Measurements from ENCODE around the gene TMEM161A. TPM values are rescaled to one million over a fixed set of nuclear protein-coding genes. Genes with fewer than 3 reads are reported as not detected.

Gene TMEM161A
- total RNA-seq, 2 donors from 2014 or later: 56.1 to 66.6 TPM

DNA sequence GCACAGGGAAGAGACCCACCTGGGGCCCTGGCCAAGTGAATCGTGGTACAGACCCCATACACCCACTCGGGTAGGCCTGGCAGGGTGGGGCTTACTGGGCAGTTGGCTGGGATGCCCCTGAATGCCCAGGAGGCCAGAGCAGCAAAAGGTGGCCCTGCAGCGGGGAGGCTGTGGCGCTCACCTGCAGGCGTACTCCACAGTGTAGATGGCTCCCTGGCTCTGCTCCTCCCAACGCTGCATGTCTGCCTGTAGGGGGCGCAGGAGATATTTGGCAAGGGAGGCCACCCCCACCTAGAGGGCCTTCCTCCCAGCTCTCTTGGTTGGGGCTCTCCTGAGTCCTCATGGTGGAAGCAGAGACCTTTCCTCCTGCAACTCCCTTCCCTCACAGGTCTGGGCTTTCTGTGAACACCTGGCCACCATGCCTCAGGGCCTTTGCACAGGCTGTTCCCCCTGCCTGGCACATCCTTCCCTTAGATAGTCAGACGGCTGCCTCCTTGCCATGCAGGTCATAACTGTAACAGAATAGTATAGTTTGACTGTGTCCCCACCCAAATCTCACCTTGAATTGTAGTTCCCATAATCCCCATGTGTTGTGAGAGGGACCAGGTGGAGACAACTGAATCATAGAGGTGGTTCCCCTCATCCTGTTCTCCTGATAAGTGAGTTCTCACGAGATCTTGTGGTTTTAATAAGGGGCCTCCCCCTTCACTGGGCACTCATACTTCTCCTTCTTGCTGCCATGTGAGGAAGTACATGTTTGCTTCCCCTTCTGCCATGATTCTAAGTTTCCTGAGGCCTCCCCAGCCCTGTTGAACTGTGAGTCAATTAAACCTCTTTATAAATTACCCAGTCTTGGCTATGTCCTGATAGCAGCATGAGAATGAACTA is 47.8 kb upstream of the TMEM161A start:
- Mint-ChIP-seq H3K27me3 (ENCODE audit: insufficient read depth) (no peaks in the 10 kb centered on the region), H3K4me3 (no peak overlapping the region), H3K36me3 (ENCODE audit: low read depth) (peaks cover 40% of the 10 kb centered on the region), H3K9me3 (no peaks in the 10 kb centered on the region), H3K27ac (peak overlapping the region; percentile 85), H3K4me1 (no peaks in the 10 kb centered on the region)
- H3K4me3 ChIP-seq (ENCODE audit: low read length): no peak overlapping the region
- DNase-seq: peak; percentile 96
- H3K27me3 ChIP-seq (ENCODE audit: control insufficient read depth, insufficient read depth, low read length, poor library complexity, severe bottlenecking): no peaks in the 10 kb centered on the region
- H3K27ac ChIP-seq (ENCODE audit: low read depth, low read length): no peak overlapping the region
- TF ChIP-seq, protein P1, sequence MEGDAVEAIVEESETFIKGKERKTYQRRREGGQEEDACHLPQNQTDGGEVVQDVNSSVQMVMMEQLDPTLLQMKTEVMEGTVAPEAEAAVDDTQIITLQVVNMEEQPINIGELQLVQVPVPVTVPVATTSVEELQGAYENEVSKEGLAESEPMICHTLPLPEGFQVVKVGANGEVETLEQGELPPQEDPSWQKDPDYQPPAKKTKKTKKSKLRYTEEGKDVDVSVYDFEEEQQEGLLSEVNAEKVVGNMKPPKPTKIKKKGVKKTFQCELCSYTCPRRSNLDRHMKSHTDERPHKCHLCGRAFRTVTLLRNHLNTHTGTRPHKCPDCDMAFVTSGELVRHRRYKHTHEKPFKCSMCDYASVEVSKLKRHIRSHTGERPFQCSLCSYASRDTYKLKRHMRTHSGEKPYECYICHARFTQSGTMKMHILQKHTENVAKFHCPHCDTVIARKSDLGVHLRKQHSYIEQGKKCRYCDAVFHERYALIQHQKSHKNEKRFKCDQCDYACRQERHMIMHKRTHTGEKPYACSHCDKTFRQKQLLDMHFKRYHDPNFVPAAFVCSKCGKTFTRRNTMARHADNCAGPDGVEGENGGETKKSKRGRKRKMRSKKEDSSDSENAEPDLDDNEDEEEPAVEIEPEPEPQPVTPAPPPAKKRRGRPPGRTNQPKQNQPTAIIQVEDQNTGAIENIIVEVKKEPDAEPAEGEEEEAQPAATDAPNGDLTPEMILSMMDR (conservative IDR thresholded peaks at IDR 0.05): peak; percentile 95
- H3K9me3 ChIP-seq (ENCODE audit: control insufficient read depth, low read length): no peaks in the 10 kb centered on the region
- 71 to 83% methylated on average over 2 to 9 of the region's 9 CpGs for WGBS, 2 experiments (ENCODE audit: insufficient coverage in 1 of 2, insufficient read length in 1 of 2)
- H3K4me1 ChIP-seq (ENCODE audit: control insufficient read depth, insufficient read depth, low read length): no peaks in the 10 kb centered on the region
- H3K9ac ChIP-seq (ENCODE audit: extremely low read depth, low read length, poor library complexity, severe bottlenecking): no peak overlapping the region
- peaks cover 13% of the 10 kb centered on the region for H3K36me3 ChIP-seq (ENCODE audit: control insufficient read depth, insufficient read depth, low read length)

DNA sequence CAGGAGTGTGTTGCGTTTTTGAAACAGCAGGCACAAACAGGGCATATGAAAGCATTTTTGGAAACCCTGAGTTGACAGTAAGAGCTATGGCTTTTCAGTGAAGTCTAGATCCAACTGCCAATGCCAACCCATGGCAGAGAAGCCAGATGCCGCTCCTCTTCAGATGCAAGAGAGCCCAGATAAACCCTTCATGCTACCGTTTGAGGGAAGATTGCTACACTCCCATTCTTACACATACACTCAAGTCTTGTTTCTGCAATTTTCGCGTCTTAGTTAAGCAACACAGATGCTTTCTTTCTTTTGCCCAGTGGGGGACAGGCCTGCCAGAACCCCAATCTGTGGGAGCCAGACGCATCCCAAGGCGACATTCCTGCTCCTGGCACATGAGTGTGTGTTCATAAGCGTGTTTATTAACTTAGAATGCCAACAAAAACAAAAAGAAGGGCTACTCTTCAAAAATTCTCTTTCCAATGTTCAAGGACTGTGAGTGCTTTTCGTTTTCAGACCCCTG is 43.3 kb upstream of the TMEM161A start:
- no peak overlapping the region for H3K4me3 ChIP-seq (ENCODE audit: low read length)
- TF ChIP-seq, protein P1 (conservative IDR thresholded peaks at IDR 0.05): no peak
- H3K27me3 Mint-ChIP-seq (ENCODE audit: insufficient read depth): no peaks in the 10 kb centered on the region
- H3K36me3 Mint-ChIP-seq (ENCODE audit: low read depth): peaks cover 45% of the 10 kb centered on the region
- peaks cover 19% of the 10 kb centered on the region for H3K36me3 ChIP-seq (ENCODE audit: control insufficient read depth, insufficient read depth, low read length)
- H3K27ac Mint-ChIP-seq: peak overlapping the region; percentile 20
- no peaks in the 10 kb centered on the region for H3K9me3 ChIP-seq (ENCODE audit: control insufficient read depth, low read length)
- no peak for DNase-seq
- no peak overlapping the region for H3K9ac ChIP-seq (ENCODE audit: extremely low read depth, low read length, poor library complexity, severe bottlenecking)
- H3K27me3 ChIP-seq (ENCODE audit: control insufficient read depth, insufficient read depth, low read length, poor library complexity, severe bottlenecking): no peaks in the 10 kb centered on the region
- H3K4me3 Mint-ChIP-seq: no peak overlapping the region
- no peaks in the 10 kb centered on the region for H3K9me3 Mint-ChIP-seq
- no peak overlapping the region for H3K27ac ChIP-seq (ENCODE audit: low read depth, low read length)
- WGBS, 2 experiments (ENCODE audit: insufficient coverage in 1 of 2, insufficient read length in 1 of 2): 92 to 95% methylated on average over 8 to 9 of the region's 9 CpGs
- H3K4me1 ChIP-seq (ENCODE audit: control insufficient read depth, insufficient read depth, low read length): no peaks in the 10 kb centered on the region
- H3K4me1 Mint-ChIP-seq: no peaks in the 10 kb centered on the region

DNA sequence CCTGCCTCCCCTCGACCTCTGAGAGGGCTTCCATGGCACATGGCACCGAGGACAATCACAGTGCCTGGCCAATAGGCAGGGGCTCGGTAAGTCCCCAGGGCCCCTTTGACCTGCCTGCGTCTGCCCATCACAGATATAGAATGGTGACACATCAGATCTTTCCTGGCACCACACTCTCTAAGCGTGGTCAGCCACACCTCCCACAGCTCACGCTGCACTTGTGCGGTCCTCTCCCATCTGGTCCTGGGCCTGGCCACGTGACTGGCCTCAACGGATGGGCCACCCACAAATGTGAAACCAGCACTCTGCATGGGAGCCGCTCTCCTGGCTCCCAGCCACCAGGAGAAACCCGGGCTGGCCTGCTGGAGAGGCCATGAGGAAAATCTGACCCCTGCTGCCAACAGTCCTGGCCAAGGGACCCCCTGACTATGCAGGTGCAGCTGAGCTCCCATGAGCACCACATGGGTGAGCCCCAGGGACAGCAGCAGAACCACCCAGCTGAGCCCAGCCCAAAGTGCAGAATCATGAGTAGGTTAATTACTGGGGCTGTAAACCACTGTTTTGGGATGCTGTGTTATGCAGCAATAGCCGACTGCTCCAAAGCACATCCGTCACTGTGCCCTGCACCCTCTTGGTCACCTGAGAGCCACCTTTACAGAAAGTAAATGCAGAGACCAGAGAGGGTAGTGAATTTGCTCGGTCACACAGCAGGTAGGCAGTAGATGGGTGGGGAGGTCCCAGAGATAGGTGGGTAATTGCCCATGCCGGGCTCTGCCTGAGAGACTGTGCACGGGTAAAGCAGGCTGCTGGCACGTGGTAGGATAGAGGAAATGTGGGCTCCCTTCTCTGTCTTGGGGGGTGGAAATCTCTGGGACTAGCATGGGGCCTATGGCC is 41.5 kb upstream of the TMEM161A start:
- Histone ChIP-seq H3K9me3 (ENCODE audit: control insufficient read depth, low read length) (no peaks in the 10 kb centered on the region), H3K36me3 (ENCODE audit: control insufficient read depth, insufficient read depth, low read length) (peaks cover 13% of the 10 kb centered on the region), H3K27me3 (ENCODE audit: control insufficient read depth, insufficient read depth, low read length, poor library complexity, severe bottlenecking) (no peaks in the 10 kb centered on the region), H3K27ac (ENCODE audit: low read depth, low read length) (no peak overlapping the region), H3K4me1 (ENCODE audit: control insufficient read depth, insufficient read depth, low read length) (no peaks in the 10 kb centered on the region), H3K9ac (ENCODE audit: extremely low read depth, low read length, poor library complexity, severe bottlenecking) (no peak overlapping the region), H3K4me3 (ENCODE audit: low read length) (no peak overlapping the region)
- peaks cover 40% of the 10 kb centered on the region for H3K36me3 Mint-ChIP-seq (ENCODE audit: low read depth)
- TF ChIP-seq, protein P1 (conservative IDR thresholded peaks at IDR 0.05): no peak
- H3K27me3 Mint-ChIP-seq (ENCODE audit: insufficient read depth): no peaks in the 10 kb centered on the region
- H3K4me1 Mint-ChIP-seq: peaks cover 3% of the 10 kb centered on the region
- no peak for DNase-seq
- no peak overlapping the region for H3K4me3 Mint-ChIP-seq
- H3K27ac Mint-ChIP-seq: no peak overlapping the region
- WGBS, 2 experiments (ENCODE audit: insufficient coverage in 1 of 2, insufficient read length in 1 of 2): 94 to 96% methylated on average over 12 to 17 of the region's 17 CpGs
- no peaks in the 10 kb centered on the region for H3K9me3 Mint-ChIP-seq
